Ovary (tissue), 9 donors: ENCODE measurements around the gene NUCB2. TPM values are rescaled to one million over a fixed set of nuclear protein-coding genes. Genes with fewer than 3 reads are reported as not detected.

Experiments used
- DNase-seq, 5 donors: peaks; one replicate each; pipeline ENCODE4 v3.0.0-alpha.2; 2019 to 2020
- H3K27ac ChIP-seq, 2 donors: fragments of 200-600 bp; one replicate each; pipeline versions ENCODE4 v1.5.1 to v1.8.0; 2019 to 2022
- H3K27me3 ChIP-seq: fragments of 200-600 bp; one replicate; pipeline ENCODE4 v1.8.0; 2022
- H3K36me3 ChIP-seq: fragments of 200-600 bp; sonication (generic); one replicate; pipeline ENCODE4 v1.5.1; 2019
- H3K4me1 ChIP-seq: one replicate; pipeline ENCODE4 v1.8.1; 2013; ENCODE audit warnings: mild to moderate bottlenecking, moderate library complexity; ENCODE audit not compliant: insufficient read depth
- H3K4me3 ChIP-seq: fragments of 200-600 bp; sonication (generic); one replicate; pipeline ENCODE4 v1.5.1; 2017
- H3K9me3 ChIP-seq, 2 donors: fragments of 200-600 bp in 1 of 2; sonication (generic) in 1 of 2; one replicate each; pipeline versions ENCODE4 v1.5.1 to v1.8.1; 2013 to 2019; ENCODE audit warnings: mild to moderate bottlenecking in 1 of 2, moderate library complexity in 1 of 2
- CTCF ChIP-seq, 3 donors: fragments of 450-650 bp in 2 of 3; fragments of 200-600 bp in 1 of 3; IDR thresholded peaks; one replicate each; pipeline versions ENCODE4 v1.5.1 to v1.8.0; 2016 to 2022; ENCODE audit warnings: antibody characterized with exemption in 3 of 3, mild to moderate bottlenecking in 1 of 3
- EP300 ChIP-seq: sonication (generic); formaldehyde crosslinking; IDR thresholded peaks from one replicate; pipeline ENCODE4 v1.6.1; 2017; ENCODE audit warnings: antibody characterized with exemption
- POLR2A ChIP-seq: fragments of 450-650 bp; IDR thresholded peaks from one replicate; pipeline ENCODE4 v1.6.1; 2017; ENCODE audit warnings: antibody characterized with exemption, mild to moderate bottlenecking, moderate library complexity
- WGBS, 3 donors: extraction: QIAGEN DNeasy Blood & Tissue Kit in 1 of 3; methylation state at CpG; one replicate each; pipeline versions ENCODE4 v1.1.5 to v1.1.7; 2013 to 2017; 5-methylcytosine and 5-hydroxymethylcytosine counted together
- intact Hi-C, 4 donors: fragments of 100-400 bp; cut with DNase I; formaldehyde crosslinking; loops; one replicate each; pipeline versions ENCODE4 v1.11.0 to v1.15.1; 2022 to 2023
- polyA plus RNA-seq, 2 donors: library from polyadenylated mRNA; stranded (reverse); fragments of 200-250 nt in 1 of 2; fragments of 350-450 nt in 1 of 2; fragmentation: Illumina TruSeq in 1 of 2; extraction: RNeasy Lipid Tissue Mini Kit (QIAGEN cat#74804) in 1 of 2; gene quantifications; one replicate each; pipeline ENCODE4 v1.2.3, GENCODE V29; 2013 to 2014
- total RNA-seq, 7 donors: library from RNA; depleted of rRNA in 2 of 7; stranded (reverse); fragments of >200 nt in 2 of 7; fragmentation: NEBNext Ultra II Directional in 3 of 7; extraction: Animal tissue kit (Norgen Biotek cat#: 25700) in 3 of 7; gene quantifications; one replicate each; pipeline versions ENCODE4 v1.1.0 to v1.2.4, GENCODE V29; 2016 to 2023
- donor health status: DM: no; HTN: no; CAD: no; lungs with moderate emphysema.
- donor health status: DM: no; HTN: no; CAD: no.
- donor health status: Bipolar disorder and iron deficiency.
- donor health status: DM: yes; HTN: yes; CAD: no.
- donor health status: DM: no; HTN: no; CAD: no.
- donor health status: DM: yes; HTN: yes; CAD: no.

The NUCB2 gene
- total and polyA plus RNA-seq, 9 donors = 36.7 to 116 (median 86.1) TPM

GRCh38 chr11:17275400-17276235, 921 bp upstream of the NUCB2 start:
- no peak for DNase-seq
- Histone ChIP-seq H3K36me3 (no peaks in the 10 kb centered on the region), H3K9me3 (no peaks in the 10 kb centered on the region), H3K4me1 (no peaks in the 10 kb centered on the region), H3K4me3 (peak overlapping the region; percentile 81), H3K27me3 (no peaks in the 10 kb centered on the region), H3K27ac (peak overlapping the region; percentile 30 to 96)
- intact Hi-C loops = loop anchor here in 2 of 4 donors (5.0 to 10.0 kb wide), 2 partner anchors 77 to 201 kb away; partner anchors contain the start of genes NCR3LG1 (in 1 of the 2) and RPS13 (in 1 of the 2)
- TF ChIP-seq CTCF (IDR thresholded peaks at IDR 0.05) (no peak), POLR2A (no peak), EP300 (no peak)
- WGBS, 3 donors = 66 to 69% (median 66%) methylated on average over 10 of the region's 10 CpGs

GRCh38 chr11:17277024-17277584, 565 bp downstream of the NUCB2 start:
- H3K27me3 ChIP-seq = no peaks in the 10 kb centered on the region
- peak overlapping the region; percentile 81 for H3K4me3 ChIP-seq
- no peaks in the 10 kb centered on the region for H3K9me3 ChIP-seq
- intact Hi-C loops = loop anchor here in 2 of 4 donors (5.0 to 10.0 kb wide), 2 partner anchors 75 to 202 kb away; partner anchors contain the start of genes NCR3LG1 (in 1 of the 2) and RPS13 (in 1 of the 2)
- H3K4me1 ChIP-seq = no peaks in the 10 kb centered on the region
- no peak for TF ChIP-seq CTCF (IDR thresholded peaks at IDR 0.05)
- TF ChIP-seq EP300 = no peak
- TF ChIP-seq POLR2A = no peak
- no peaks in the 10 kb centered on the region for H3K36me3 ChIP-seq
- 0 to 1% (median 0%) methylated on average over 16 to 17 of the region's 17 CpGs for WGBS, 3 donors
- H3K27ac ChIP-seq = peak overlapping the region; percentile 59 to 96
- DNase-seq = no peak

- no peaks in the 10 kb centered on the region for H3K27me3 ChIP-seq
- 93 to 95% (median 94%) methylated on average over 9 of the region's 9 CpGs for WGBS, 3 donors
- TF ChIP-seq EP300 (no peak), POLR2A (no peak), CTCF (IDR thresholded peaks at IDR 0.05) (no peak)
These were observed 4.1 kb downstream of the NUCB2 start for GRCh38 chr11:17280494-17281127.

GRCh38 chr11:17286332-17286731, 9.8 kb downstream of the NUCB2 start:
- no peak overlapping the region for H3K27ac ChIP-seq
- no peak overlapping the region for H3K4me3 ChIP-seq
- H3K27me3 ChIP-seq = no peaks in the 10 kb centered on the region
- H3K9me3 ChIP-seq = no peaks in the 10 kb centered on the region
- DNase-seq = no peak
- no peaks in the 10 kb centered on the region for H3K36me3 ChIP-seq
- intact Hi-C loops = no loop called here
- TF ChIP-seq EP300 (no peak), CTCF (IDR thresholded peaks at IDR 0.05) (no peak), POLR2A (no peak)
- WGBS, 3 donors = 91 to 97% (median 97%) methylated on average over 1 of the region's 1 CpG
- H3K4me1 ChIP-seq = no peaks in the 10 kb centered on the region

More at GRCh38 chr11:17280494-17281127, 4.1 kb downstream of the NUCB2 start:
- intact Hi-C loops = no loop called here
- DNase-seq = no peak
- Histone ChIP-seq H3K27ac (no peak overlapping the region), H3K9me3 (no peaks in the 10 kb centered on the region), H3K36me3 (no peaks in the 10 kb centered on the region), H3K4me3 (no peak overlapping the region), H3K4me1 (no peaks in the 10 kb centered on the region)
